ENCODE results near the gene ZNF223. TPM values are rescaled to one million over a fixed set of nuclear protein-coding genes. Genes with fewer than 3 reads are reported as not detected.

ZNF223 gene
- total and polyA plus RNA-seq, 9 of the 15 experiments (the other 6 are each of a cell fraction or from before 2014, with no cell fraction given), result 0.21 to 1.8 (median 0.71) TPM

DNA sequence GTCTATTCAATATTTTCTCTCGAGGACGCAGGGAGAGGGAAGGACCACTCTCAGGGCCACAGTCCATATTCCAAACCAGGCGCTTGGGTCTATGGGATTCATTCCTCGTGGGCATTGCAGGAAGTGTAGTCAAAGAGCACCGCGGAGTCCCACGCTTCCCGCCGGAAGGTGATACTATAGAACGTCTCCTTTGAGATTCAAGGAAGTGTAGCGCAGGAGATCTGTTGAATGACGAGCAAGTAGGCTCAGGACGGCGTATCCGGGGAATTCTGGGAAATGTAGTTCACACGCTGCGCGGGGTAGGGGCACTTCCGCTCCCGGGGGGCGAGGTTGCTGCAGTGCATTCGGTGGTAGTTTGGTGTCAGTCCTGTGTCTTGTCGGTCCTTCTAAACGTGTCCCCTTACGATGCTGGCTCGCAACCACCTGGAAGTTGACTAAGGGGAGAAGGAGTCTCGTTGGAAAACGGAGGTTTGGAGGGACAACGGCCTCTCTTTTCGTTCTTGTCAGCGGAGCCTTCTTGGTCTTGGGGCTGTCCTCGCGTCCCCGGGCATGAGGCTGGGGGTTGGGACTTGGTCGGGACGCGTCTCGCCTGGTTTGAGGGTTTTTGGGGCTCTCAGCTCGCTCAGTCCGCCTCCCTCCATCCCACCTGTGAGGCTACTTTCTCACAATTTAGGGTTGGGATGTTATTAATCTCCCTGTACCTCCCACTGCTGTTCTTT is 20.1 kb downstream of the ZNF223 start, which contains the start of gene ZNF284 (continued):
- TF ChIP-seq MXD1 (CRISPR knock-in tag; IDR thresholded peaks at IDR 0.05; ENCODE audit: borderline replicate concordance, poor library complexity, severe bottlenecking), result no peak
- TF ChIP-seq CBX3 (IDR thresholded peaks at IDR 0.05; ENCODE audit: borderline replicate concordance in 1 of 2, low read length in 2 of 2), result no peak; a peak in 1 of 3 replicates
- TF ChIP-seq, protein P1, sequence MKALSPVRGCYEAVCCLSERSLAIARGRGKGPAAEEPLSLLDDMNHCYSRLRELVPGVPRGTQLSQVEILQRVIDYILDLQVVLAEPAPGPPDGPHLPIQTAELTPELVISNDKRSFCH (CRISPR knock-in tag; IDR thresholded peaks at IDR 0.05), result no peak
- TF ChIP-seq, protein P1 (tag; IDR thresholded peaks at IDR 0.05), result 0 out of 2 replicates have a peak, but pooled peaks have one; percentile 26
- TF ChIP-seq ZNF778 (CRISPR knock-in tag; IDR thresholded peaks at IDR 0.05), result no peak
- TF ChIP-seq ZNF79 (CRISPR knock-in tag; IDR thresholded peaks at IDR 0.05; ENCODE audit: low read depth), result no peak
- TF ChIP-seq NR1H2 (CRISPR knock-in tag; IDR thresholded peaks at IDR 0.05), result no peak
- TF ChIP-seq HDAC6 (IDR thresholded peaks at IDR 0.05; ENCODE audit: low read depth, low read length), result no peak
- TF ChIP-seq EGR1 (conservative IDR thresholded peaks at IDR 0.05), result no peak
- no peak for TF ChIP-seq TRIM25 (IDR thresholded peaks at IDR 0.05; ENCODE audit: borderline replicate concordance)
- TF ChIP-seq TCF15 (CRISPR knock-in tag; IDR thresholded peaks at IDR 0.05), result no peak
- no peak for TF ChIP-seq ZZZ3 (IDR thresholded peaks at IDR 0.05)
- peak; percentile 36; the same call in 1 of the 2 replicates for TF ChIP-seq NBN (IDR thresholded peaks at IDR 0.05; ENCODE audit: low read depth)
- TF ChIP-seq, protein P2, sequence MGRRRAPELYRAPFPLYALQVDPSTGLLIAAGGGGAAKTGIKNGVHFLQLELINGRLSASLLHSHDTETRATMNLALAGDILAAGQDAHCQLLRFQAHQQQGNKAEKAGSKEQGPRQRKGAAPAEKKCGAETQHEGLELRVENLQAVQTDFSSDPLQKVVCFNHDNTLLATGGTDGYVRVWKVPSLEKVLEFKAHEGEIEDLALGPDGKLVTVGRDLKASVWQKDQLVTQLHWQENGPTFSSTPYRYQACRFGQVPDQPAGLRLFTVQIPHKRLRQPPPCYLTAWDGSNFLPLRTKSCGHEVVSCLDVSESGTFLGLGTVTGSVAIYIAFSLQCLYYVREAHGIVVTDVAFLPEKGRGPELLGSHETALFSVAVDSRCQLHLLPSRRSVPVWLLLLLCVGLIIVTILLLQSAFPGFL (CRISPR knock-in tag; IDR thresholded peaks at IDR 0.05), result no peak
- TF ChIP-seq, protein P3, sequence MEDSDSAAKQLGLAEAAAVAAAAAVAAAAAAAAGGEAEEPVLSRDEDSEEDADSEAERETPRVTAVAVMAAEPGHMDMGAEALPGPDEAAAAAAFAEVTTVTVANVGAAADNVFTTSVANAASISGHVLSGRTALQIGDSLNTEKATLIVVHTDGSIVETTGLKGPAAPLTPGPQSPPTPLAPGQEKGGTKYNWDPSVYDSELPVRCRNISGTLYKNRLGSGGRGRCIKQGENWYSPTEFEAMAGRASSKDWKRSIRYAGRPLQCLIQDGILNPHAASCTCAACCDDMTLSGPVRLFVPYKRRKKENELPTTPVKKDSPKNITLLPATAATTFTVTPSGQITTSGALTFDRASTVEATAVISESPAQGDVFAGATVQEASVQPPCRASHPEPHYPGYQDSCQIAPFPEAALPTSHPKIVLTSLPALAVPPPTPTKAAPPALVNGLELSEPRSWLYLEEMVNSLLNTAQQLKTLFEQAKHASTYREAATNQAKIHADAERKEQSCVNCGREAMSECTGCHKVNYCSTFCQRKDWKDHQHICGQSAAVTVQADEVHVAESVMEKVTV (CRISPR knock-in tag; IDR thresholded peaks at IDR 0.05), result no peak
- no peak for TF ChIP-seq ZBED1 (IDR thresholded peaks at IDR 0.05)
- TF ChIP-seq, protein P4, sequence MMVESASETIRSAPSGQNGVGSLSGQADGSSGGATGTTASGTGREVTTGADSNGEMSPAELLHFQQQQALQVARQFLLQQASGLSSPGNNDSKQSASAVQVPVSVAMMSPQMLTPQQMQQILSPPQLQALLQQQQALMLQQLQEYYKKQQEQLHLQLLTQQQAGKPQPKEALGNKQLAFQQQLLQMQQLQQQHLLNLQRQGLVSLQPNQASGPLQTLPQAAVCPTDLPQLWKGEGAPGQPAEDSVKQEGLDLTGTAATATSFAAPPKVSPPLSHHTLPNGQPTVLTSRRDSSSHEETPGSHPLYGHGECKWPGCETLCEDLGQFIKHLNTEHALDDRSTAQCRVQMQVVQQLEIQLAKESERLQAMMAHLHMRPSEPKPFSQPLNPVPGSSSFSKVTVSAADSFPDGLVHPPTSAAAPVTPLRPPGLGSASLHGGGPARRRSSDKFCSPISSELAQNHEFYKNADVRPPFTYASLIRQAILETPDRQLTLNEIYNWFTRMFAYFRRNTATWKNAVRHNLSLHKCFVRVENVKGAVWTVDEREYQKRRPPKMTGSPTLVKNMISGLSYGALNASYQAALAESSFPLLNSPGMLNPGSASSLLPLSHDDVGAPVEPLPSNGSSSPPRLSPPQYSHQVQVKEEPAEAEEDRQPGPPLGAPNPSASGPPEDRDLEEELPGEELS (CRISPR knock-in tag; IDR thresholded peaks at IDR 0.05; ENCODE audit: borderline replicate concordance), result no peak
- TF ChIP-seq PHF21A (IDR thresholded peaks at IDR 0.05; ENCODE audit: borderline replicate concordance, low read depth), result no peak
- TF ChIP-seq SAFB (IDR thresholded peaks at IDR 0.05; ENCODE audit: borderline replicate concordance, low read depth, low read length), result no peak
- TF ChIP-seq FOSL1 (tag; conservative IDR thresholded peaks at IDR 0.05), result no peak
